Endothelial cell of umbilical vein (primary cell): Measurements from ENCODE around the gene PTPN22. TPM values are rescaled to one million over a fixed set of nuclear protein-coding genes. Genes with fewer than 3 reads are reported as not detected.
"Not testable (repeated sequence)": the region's sequence is repeated elsewhere in the genome, so short reads cannot be mapped to it uniquely, and the experiment has no call there.

Source experiments
- BruUV-seq: library from RNA; stranded (reverse); fragments of 400-500 nt; replicated peaks from 2 replicates; lab custom pipeline; 2021; lab: Mats Ljungman, UMichigan
- CTCF ChIA-PET: fragments of 300-600, 350-600 bp; sonication (Branson Sonifier 250); formaldehyde crosslinking; loops from one replicate; lab custom pipeline; 2021; ENCODE audit warnings: antibody characterized with exemption, inconsistent platforms; lab: Charles Lee
- POLR2A ChIA-PET: fragments of 300-600, 350-600 bp; sonication (Branson Sonifier 250); formaldehyde crosslinking; loops from one replicate; lab custom pipeline; 2021; ENCODE audit warnings: antibody characterized with exemption, inconsistent platforms; lab: Charles Lee
- DNase-seq: peaks from one replicate; pipeline ENCODE4 v3.0.0-alpha.2; 2011; ENCODE audit warnings: low read depth, low spot score
- FAIRE-seq: peaks from 2 replicates; lab custom pipeline; 2011; peaks lifted over from hg19 to GRCh38; lab: Jason Lieb, UNC
- H2AFZ ChIP-seq: 2 replicates; pipeline ENCODE4 v1.6.0; 2012; ENCODE audit warnings: low read depth, low read length, control low read depth, inconsistent platforms
- H3K27ac ChIP-seq: 2 replicates; pipeline ENCODE4 v1.5.1; 2011; ENCODE audit warnings: low read depth, mild to moderate bottlenecking, control low read depth, low read length, moderate library complexity; ENCODE audit not compliant: insufficient read depth
- H3K27me3 ChIP-seq, 2 experiments: 2 replicates each; pipeline versions ENCODE4 v1.6.0 to v1.6.1; 2011; ENCODE audit warnings: low read length in 2 of 2, mixed read lengths in 1 of 2; ENCODE audit not compliant: control insufficient read depth in 2 of 2, insufficient read depth in 2 of 2
- H3K36me3 ChIP-seq, 2 experiments: 2 replicates in 1 of 2; 3 replicates in 1 of 2; pipeline ENCODE4 v1.5.1; 2011; ENCODE audit warnings: low read length in 2 of 2, mild to moderate bottlenecking in 1 of 2, moderate library complexity in 1 of 2; ENCODE audit not compliant: control insufficient read depth in 2 of 2, insufficient read depth in 2 of 2; ENCODE audit errors: extremely low read depth in 1 of 2
- H3K4me1 ChIP-seq: 3 replicates; pipeline ENCODE4 v1.5.1; 2011; ENCODE audit warnings: mild to moderate bottlenecking, low read length; ENCODE audit not compliant: control insufficient read depth, insufficient read depth; ENCODE audit errors: extremely low read depth
- H3K4me2 ChIP-seq: 2 replicates; pipeline ENCODE4 v1.6.1; 2011; ENCODE audit warnings: low read length, control low read depth, mixed read lengths; ENCODE audit not compliant: insufficient read depth
- H3K4me3 ChIP-seq, 3 experiments: fragments of 200-600 bp in 1 of 3; sonication (generic), shearing (Covaris generic) in 1 of 3; replicated peaks in 1 of 3; 2 replicates each; pipeline ENCODE4 v1.5.1; 2011 to 2016; ENCODE audit warnings: control low read depth in 3 of 3, low read length in 3 of 3, mild to moderate bottlenecking in 2 of 3, inconsistent platforms in 1 of 3, low read depth in 1 of 3, moderate library complexity in 1 of 3; ENCODE audit not compliant: insufficient read depth in 1 of 3
- H3K79me2 ChIP-seq: 2 replicates; pipeline ENCODE4 v1.6.0; 2012; ENCODE audit warnings: low read length, inconsistent platforms; ENCODE audit not compliant: control insufficient read depth, insufficient read depth
- H3K9ac ChIP-seq: replicated peaks from 2 replicates; pipeline ENCODE3; 2011; ENCODE audit warnings: low read length, control low read depth; ENCODE audit not compliant: insufficient read depth; ENCODE audit errors: extremely low read depth
- H3K9me1 ChIP-seq: replicated peaks from 3 replicates; pipeline ENCODE4 v1.6.0; 2011; ENCODE audit warnings: mild to moderate bottlenecking, low read length; ENCODE audit not compliant: control insufficient read depth, insufficient read depth; ENCODE audit errors: extremely low read depth
- H3K9me3 ChIP-seq: replicated peaks from 2 replicates; pipeline ENCODE4 v1.5.1; 2012; ENCODE audit warnings: low read length, inconsistent platforms; ENCODE audit not compliant: control insufficient read depth, insufficient read depth
- H4K20me1 ChIP-seq: replicated peaks from 2 replicates; pipeline ENCODE3; 2011; ENCODE audit warnings: mild to moderate bottlenecking, low read length; ENCODE audit not compliant: control insufficient read depth, insufficient read depth; ENCODE audit errors: extremely low read depth
- EZH2 ChIP-seq: IDR thresholded peaks from 2 replicates; pipeline ENCODE4 v1.6.1; 2012; ENCODE audit warnings: borderline replicate concordance, low read depth, mild to moderate bottlenecking, moderate library complexity, low read length, inconsistent platforms; ENCODE audit not compliant: severe bottlenecking
- JUN ChIP-seq: IDR thresholded peaks from 2 replicates; pipeline ENCODE4 v1.6.1; 2011; ENCODE audit warnings: borderline replicate concordance, low read depth; ENCODE audit not compliant: insufficient read length, insufficient read depth
- POLR2A ChIP-seq: IDR thresholded peaks from 2 replicates; pipeline ENCODE4 v1.6.1; 2012; ENCODE audit warnings: low read depth, mild to moderate bottlenecking, control low read depth, low read length
- POLR2AphosphoS5 ChIP-seq: IDR thresholded peaks from 2 replicates; pipeline ENCODE4 v1.6.1; 2012; ENCODE audit warnings: low read depth, mild to moderate bottlenecking, control low read depth, low read length, moderate library complexity; ENCODE audit not compliant: insufficient read depth
- dilution Hi-C: fragments of 300-500 bp; cut with MboI; formaldehyde crosslinking; loops from one replicate; pipeline ENCODE4 v1.15.0; 2019; ENCODE audit warnings: low sequenced_read_pairs; ENCODE audit not compliant: extremely low pct_ligation_motif_present
- intact Hi-C: fragments of 100-400 bp; cut with micrococcal nuclease; formaldehyde crosslinking; loops from one replicate; pipeline ENCODE4 v1.10.0; 2022
- polyA plus RNA-seq, 4 experiments: library from polyadenylated mRNA; depleted of rRNA in 3 of 4; stranded (reverse) in 3 of 4; unstranded in 1 of 4; fragments of >200 nt; gene quantifications; 2 replicates each; pipeline versions ENCODE4 v1.2.1 to v1.2.3, GENCODE V29; 2011 to 2012; ENCODE audit warnings: missing spikeins in 1 of 4
- total RNA-seq: library from RNA; stranded (reverse); gene quantifications from 2 replicates; pipeline ENCODE4 v1.2.3, GENCODE V29; 2021
- TF ChIP-seq, protein P1 (sequence below): IDR thresholded peaks from 2 replicates; pipeline ENCODE4 v1.6.1; 2011; ENCODE audit not compliant: insufficient read depth, insufficient read length

The PTPN22 gene
- total and polyA plus RNA-seq, 2 donors (not counting 3 experiments of a cell fraction or from before 2014, with no cell fraction given) = not detected

DNA sequence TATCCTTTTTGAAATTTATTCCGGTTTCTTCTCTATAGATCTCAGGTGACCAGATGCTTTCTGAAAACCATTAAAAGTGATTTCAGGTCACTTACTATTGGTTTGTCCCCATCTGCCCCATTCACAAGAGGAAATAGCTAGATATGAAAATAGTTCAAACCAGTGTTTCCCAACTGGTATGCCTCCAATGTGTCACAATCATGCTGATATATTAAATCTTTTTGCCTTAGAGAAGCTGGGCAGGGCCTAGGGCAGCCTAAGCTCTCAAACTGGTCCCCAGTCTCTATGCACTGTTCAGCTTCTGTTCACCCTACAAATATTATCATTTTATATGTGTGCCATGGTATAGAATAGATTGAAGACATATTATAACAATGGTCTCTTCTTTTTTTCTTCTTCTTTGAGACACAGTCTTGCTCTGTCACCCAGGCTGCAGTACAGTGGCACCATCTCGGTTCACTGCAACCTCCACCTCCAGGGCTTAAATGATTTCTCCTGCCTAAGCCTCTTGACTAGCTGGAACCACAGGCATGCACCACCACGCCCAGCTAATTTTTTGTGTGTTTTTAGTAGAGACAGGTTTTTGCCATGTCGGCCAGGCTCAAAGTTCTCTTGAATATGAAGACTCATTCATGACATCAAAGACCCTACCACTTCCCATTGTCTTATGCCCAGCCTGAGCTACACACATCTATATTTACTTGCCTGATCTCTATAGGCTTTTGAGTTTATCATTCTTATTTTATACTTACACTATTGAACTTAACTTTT is 15.7 kb downstream of the PTPN22 start:
- Histone ChIP-seq H3K9me1 (no peaks in the 10 kb centered on the region), H3K4me3 (no peak overlapping the region), H3K36me3 (no peaks in the 10 kb centered on the region), H3K79me2 (no peaks in the 10 kb centered on the region), H3K27ac (no peak overlapping the region), H3K4me1 (peaks cover 11% of the 10 kb centered on the region), H3K27me3 (no peaks in the 10 kb centered on the region), H2AFZ (no peak overlapping the region), H3K9me3 (no peaks in the 10 kb centered on the region), H4K20me1 (no peaks in the 10 kb centered on the region), H3K4me2 (no peak overlapping the region), H3K9ac (no peak overlapping the region)
- intact Hi-C loops (no loop called here), dilution Hi-C loops (no loop called here)
- no TSS peak for BruUV-seq
- no peak for TF ChIP-seq POLR2A
- ChIA-PET POLR2A (no interaction called here), CTCF (interaction anchor here (1.7 to 4.4 kb wide), 2 partner anchors 20 to 76 kb away, joined by 5 to 24 read pairs; no protein-coding TSS in a partner anchor)
- DNase-seq (no peak), FAIRE-seq (no peak)

DNA sequence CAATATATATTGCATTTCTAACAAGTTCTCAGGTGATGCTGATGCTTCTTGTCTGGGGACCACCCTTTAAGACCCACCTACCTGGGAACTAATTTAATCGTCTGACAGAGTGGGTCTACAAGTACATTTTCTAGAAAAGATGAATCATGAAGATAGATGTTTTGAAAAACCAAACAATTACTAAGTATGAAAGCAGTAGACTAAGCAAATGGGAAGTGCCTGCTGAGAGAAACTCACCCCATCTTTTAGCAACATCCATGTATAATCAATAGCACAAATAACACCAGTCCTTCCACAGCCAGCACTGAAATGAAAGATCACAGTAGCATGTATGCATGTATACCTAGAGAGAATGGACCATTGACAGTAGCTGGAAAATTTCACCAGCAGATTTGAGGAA is 17.3 kb downstream of the PTPN22 start:
- no peak overlapping the region for H3K4me3 ChIP-seq
- H3K9me1 ChIP-seq = no peaks in the 10 kb centered on the region
- intact Hi-C loops (no loop called here), dilution Hi-C loops (no loop called here)
- H3K36me3 ChIP-seq = no peaks in the 10 kb centered on the region
- ChIA-PET POLR2A (no interaction called here), CTCF (interaction anchor here (1.4 to 4.4 kb wide), 2 partner anchors 18 to 27 kb away, joined by 3 to 24 read pairs; no protein-coding TSS in a partner anchor)
- FAIRE-seq (no peak), DNase-seq (no peak)
- H3K4me1 ChIP-seq = no peaks in the 10 kb centered on the region
- no peaks in the 10 kb centered on the region for H4K20me1 ChIP-seq
- H2AFZ ChIP-seq = no peak overlapping the region
- H3K9me3 ChIP-seq = no peaks in the 10 kb centered on the region
- H3K9ac ChIP-seq = no peak overlapping the region
- no TSS peak for BruUV-seq
- no peak overlapping the region for H3K27ac ChIP-seq
- no peak for TF ChIP-seq EZH2
- no peak for TF ChIP-seq POLR2AphosphoS5
- TF ChIP-seq JUN = no peak
- TF ChIP-seq POLR2A = no peak
- TF ChIP-seq, protein P1, sequence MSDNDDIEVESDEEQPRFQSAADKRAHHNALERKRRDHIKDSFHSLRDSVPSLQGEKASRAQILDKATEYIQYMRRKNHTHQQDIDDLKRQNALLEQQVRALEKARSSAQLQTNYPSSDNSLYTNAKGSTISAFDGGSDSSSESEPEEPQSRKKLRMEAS = no peak
- no peak overlapping the region for H3K4me2 ChIP-seq
- H3K79me2 ChIP-seq = no peaks in the 10 kb centered on the region
- no peaks in the 10 kb centered on the region for H3K27me3 ChIP-seq

DNA sequence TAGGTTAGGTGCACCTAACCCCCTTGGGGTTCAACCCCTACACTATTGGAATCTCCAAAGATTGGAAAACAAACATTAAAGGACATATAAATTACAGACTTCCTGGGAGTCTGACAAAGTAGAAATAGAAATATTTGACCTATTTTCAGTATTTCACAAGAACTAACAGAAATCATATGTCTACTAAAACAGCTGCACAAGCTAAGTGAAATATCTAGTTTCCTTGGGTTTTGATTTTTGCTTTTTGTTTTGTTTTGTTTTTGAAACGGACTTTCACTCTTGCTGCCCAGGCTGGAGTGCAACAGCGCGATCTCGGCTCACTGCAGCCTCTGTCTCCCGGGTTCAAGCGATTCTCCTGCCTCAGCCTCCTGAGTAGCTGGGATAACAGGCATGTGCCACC is 18.8 kb downstream of the PTPN22 start:
- POLR2A ChIA-PET, BruUV-seq: not testable (repeated sequence)

More for the DNA sequence above, 18.8 kb downstream of the PTPN22 start:
- H3K27me3 ChIP-seq, H3K9me1 ChIP-seq, H3K36me3 ChIP-seq, H3K4me2 ChIP-seq, dilution Hi-C loops, H3K9me3 ChIP-seq, H4K20me1 ChIP-seq, H2AFZ ChIP-seq, H3K79me2 ChIP-seq, H3K4me1 ChIP-seq, H3K4me3 ChIP-seq, H3K27ac ChIP-seq, FAIRE-seq, DNase-seq, intact Hi-C loops, H3K9ac ChIP-seq, CTCF ChIA-PET: not testable (repeated sequence)
